ENCODE measurements around the gene RASSF8.

DNA sequence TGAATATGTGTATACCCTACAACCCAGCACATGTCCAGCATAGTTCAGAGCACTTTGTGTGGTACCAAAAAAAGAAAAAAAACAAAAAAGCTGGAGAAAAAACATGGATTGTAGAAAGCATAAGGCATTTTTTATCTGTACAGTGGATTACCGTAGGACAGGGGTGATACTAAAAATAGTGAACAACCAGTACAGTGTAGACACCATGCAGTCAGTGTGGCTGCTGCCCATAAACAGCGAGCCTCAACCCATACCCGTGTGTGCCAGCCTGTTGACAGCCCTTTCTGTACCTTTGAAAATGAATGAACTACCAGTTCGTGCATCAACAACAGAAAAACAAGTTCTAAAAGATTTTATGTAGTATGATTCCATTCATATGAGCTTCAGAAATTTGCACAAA lies 25.1 kb downstream of the RASSF8 start:
- TF ChIP-seq, protein P1, sequence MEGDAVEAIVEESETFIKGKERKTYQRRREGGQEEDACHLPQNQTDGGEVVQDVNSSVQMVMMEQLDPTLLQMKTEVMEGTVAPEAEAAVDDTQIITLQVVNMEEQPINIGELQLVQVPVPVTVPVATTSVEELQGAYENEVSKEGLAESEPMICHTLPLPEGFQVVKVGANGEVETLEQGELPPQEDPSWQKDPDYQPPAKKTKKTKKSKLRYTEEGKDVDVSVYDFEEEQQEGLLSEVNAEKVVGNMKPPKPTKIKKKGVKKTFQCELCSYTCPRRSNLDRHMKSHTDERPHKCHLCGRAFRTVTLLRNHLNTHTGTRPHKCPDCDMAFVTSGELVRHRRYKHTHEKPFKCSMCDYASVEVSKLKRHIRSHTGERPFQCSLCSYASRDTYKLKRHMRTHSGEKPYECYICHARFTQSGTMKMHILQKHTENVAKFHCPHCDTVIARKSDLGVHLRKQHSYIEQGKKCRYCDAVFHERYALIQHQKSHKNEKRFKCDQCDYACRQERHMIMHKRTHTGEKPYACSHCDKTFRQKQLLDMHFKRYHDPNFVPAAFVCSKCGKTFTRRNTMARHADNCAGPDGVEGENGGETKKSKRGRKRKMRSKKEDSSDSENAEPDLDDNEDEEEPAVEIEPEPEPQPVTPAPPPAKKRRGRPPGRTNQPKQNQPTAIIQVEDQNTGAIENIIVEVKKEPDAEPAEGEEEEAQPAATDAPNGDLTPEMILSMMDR (IDR thresholded peaks at IDR 0.05; ENCODE audit: low read length) = no peak
- TF ChIP-seq EZH2 (optimal IDR thresholded peaks at IDR 0.05; ENCODE audit: low read depth, low read length) = no peak

All from MM.1S (cell line).